ENCODE data around the gene HNRNPDL. TPM values are rescaled to one million over a fixed set of nuclear protein-coding genes. Genes with fewer than 3 reads are reported as not detected.

HNRNPDL gene
- total and polyA plus RNA-seq, 2 donors (not counting 1 experiment from before 2014, with no cell fraction given) = 296 to 370 TPM

DNA sequence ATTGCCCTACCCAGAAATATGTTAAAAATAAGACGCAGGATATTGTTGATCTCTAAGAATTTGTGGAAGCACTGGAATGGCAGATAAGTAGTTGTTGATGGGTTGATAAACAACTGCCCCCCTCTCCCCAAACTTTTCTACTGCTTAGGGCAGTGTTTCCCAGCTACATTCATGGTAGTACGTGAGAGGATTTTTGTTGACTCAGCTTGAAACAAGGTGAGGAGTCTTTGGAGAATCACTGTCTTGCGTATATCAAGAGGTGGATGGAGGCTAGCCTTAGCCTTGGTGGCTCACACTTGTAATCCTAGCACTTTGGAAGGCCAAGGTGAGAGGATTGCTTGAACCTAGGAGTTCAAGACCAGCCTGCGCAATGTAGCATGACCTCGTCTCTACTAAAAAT lies 5.9 kb upstream of the HNRNPDL start:
- H3K27me3 Mint-ChIP-seq = no peaks in the 10 kb centered on the region
- ATAC-seq (ENCODE audit: low read depth) (no peak), DNase-seq (no peak)
- ChIA-PET POLR2A (no interaction called here), CTCF (no interaction called here)
- intact Hi-C loops (cut with micrococcal nuclease) = no loop called here
- H3K27ac Mint-ChIP-seq = no peak overlapping the region
- peaks cover 59% of the 10 kb centered on the region for H3K4me1 Mint-ChIP-seq
- Histone ChIP-seq H3K27ac (ENCODE audit: low read length in 2 of 2) (no peak overlapping the region), H2AFZ (ENCODE audit: insufficient read depth, low read depth, low read length, poor library complexity, severe bottlenecking) (no peak overlapping the region), H3K9ac (ENCODE audit: low read length) (no peak overlapping the region), H3K4me1 (ENCODE audit: control insufficient read depth in 2 of 2, insufficient read depth in 2 of 2, low read length in 2 of 2) (peaks cover 5 to 14% of the 10 kb centered on the region in 2 donors), H3K4me2 (replicated peaks; ENCODE audit: low read depth, low read length, poor library complexity, severe bottlenecking) (no peak overlapping the region), H3K9me3 (ENCODE audit: control extremely low read depth in 1 of 3, control insufficient read depth in 2 of 3, insufficient read depth in 1 of 3, low read length in 2 of 3) (no peaks in the 10 kb centered on the region), H3K36me3 (replicated peaks in 1 of 2; ENCODE audit: control extremely low read depth in 1 of 2, control insufficient read depth in 1 of 2, extremely low read depth in 1 of 2, insufficient read depth in 2 of 2, low read length in 1 of 2) (peaks cover 0 to 15% of the 10 kb centered on the region in 2 experiments), H3K79me2 (ENCODE audit: control insufficient read depth, insufficient read depth, low read length) (peaks cover 99% of the 10 kb centered on the region), H3K27me3 (replicated peaks in 1 of 4; ENCODE audit: control extremely low read depth in 1 of 4, control insufficient read depth in 3 of 4, insufficient read depth in 4 of 4, low read length in 3 of 4) (no peaks in the 10 kb centered on the region), H4K20me1 (ENCODE audit: control insufficient read depth, insufficient read depth, low read length, poor library complexity, severe bottlenecking) (peaks cover 56% of the 10 kb centered on the region), H3K4me3 (ENCODE audit: control extremely low read depth in 1 of 5, extremely low read depth in 1 of 5, insufficient read depth in 1 of 5, low read depth in 2 of 5, low read length in 4 of 5) (no peak overlapping the region)
- no peak for TF ChIP-seq EZH2 (IDR thresholded peaks at IDR 0.05; ENCODE audit: borderline replicate concordance, insufficient read depth, low read depth, low read length, poor library complexity, severe bottlenecking)
- TF ChIP-seq, protein P1, sequence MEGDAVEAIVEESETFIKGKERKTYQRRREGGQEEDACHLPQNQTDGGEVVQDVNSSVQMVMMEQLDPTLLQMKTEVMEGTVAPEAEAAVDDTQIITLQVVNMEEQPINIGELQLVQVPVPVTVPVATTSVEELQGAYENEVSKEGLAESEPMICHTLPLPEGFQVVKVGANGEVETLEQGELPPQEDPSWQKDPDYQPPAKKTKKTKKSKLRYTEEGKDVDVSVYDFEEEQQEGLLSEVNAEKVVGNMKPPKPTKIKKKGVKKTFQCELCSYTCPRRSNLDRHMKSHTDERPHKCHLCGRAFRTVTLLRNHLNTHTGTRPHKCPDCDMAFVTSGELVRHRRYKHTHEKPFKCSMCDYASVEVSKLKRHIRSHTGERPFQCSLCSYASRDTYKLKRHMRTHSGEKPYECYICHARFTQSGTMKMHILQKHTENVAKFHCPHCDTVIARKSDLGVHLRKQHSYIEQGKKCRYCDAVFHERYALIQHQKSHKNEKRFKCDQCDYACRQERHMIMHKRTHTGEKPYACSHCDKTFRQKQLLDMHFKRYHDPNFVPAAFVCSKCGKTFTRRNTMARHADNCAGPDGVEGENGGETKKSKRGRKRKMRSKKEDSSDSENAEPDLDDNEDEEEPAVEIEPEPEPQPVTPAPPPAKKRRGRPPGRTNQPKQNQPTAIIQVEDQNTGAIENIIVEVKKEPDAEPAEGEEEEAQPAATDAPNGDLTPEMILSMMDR (IDR thresholded peaks at IDR 0.05) = no peak
- no peaks in the 10 kb centered on the region for H3K9me3 Mint-ChIP-seq (ENCODE audit: insufficient read depth)
- WGBS (ENCODE audit: insufficient coverage) = 92% methylated on average over 2 of the region's 5 CpGs
- H3K4me3 Mint-ChIP-seq = no peak overlapping the region

DNA sequence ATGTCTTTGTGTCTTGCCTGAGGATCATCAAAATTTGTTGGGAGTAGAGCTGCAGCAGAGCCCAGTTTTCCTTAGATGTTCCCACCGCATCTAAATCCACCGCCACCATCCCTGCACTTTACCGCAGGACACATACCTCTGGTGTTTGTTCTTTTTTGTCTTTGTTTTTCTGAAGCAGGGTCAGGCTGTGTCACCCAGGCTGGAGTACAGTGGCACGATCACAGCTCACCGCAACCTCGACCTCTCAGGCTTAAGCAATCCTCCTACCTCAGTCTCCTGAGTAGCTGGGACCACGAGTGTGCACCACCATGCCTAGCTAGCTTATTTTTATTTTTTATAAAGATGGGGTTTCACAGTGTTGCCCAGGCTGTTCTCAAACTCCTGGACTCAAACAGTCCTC lies 4.7 kb upstream of the HNRNPDL start:
- H3K9me3 Mint-ChIP-seq (ENCODE audit: insufficient read depth) = no peaks in the 10 kb centered on the region
- H3K79me2 ChIP-seq (ENCODE audit: control insufficient read depth, insufficient read depth, low read length) = peaks cover 90% of the 10 kb centered on the region
- CTCF ChIA-PET = interaction anchor here (0.6 kb wide), 1 partner anchor 847 kb away, joined by 3 read pairs; no protein-coding TSS in a partner anchor
- H3K9ac ChIP-seq (ENCODE audit: low read length) = no peak overlapping the region
- no peak for DNase-seq
- H3K4me1 Mint-ChIP-seq = peaks cover 51% of the 10 kb centered on the region
- no peak overlapping the region for H3K4me3 ChIP-seq (ENCODE audit: control extremely low read depth in 1 of 5, extremely low read depth in 1 of 5, insufficient read depth in 1 of 5, low read depth in 2 of 5, low read length in 4 of 5)
- no peak overlapping the region for H3K4me2 ChIP-seq (replicated peaks; ENCODE audit: low read depth, low read length, poor library complexity, severe bottlenecking)
- no peaks in the 10 kb centered on the region for H3K9me3 ChIP-seq (ENCODE audit: control extremely low read depth in 1 of 3, control insufficient read depth in 2 of 3, insufficient read depth in 1 of 3, low read length in 2 of 3)
- TF ChIP-seq, protein P1 (IDR thresholded peaks at IDR 0.05) = no peak
- H3K27ac Mint-ChIP-seq = no peak overlapping the region
- H3K4me3 Mint-ChIP-seq = no peak overlapping the region
- ATAC-seq (ENCODE audit: low read depth) = no peak
- no peaks in the 10 kb centered on the region for H3K27me3 Mint-ChIP-seq
- no peaks in the 10 kb centered on the region for H3K27me3 ChIP-seq (replicated peaks in 1 of 4; ENCODE audit: control extremely low read depth in 1 of 4, control insufficient read depth in 3 of 4, insufficient read depth in 4 of 4, low read length in 3 of 4)
- intact Hi-C loops (cut with micrococcal nuclease) = no loop called here
- H2AFZ ChIP-seq (ENCODE audit: insufficient read depth, low read depth, low read length, poor library complexity, severe bottlenecking) = no peak overlapping the region
- POLR2A ChIA-PET = no interaction called here
- peaks cover 5 to 15% of the 10 kb centered on the region in 2 donors for H3K4me1 ChIP-seq (ENCODE audit: control insufficient read depth in 2 of 2, insufficient read depth in 2 of 2, low read length in 2 of 2)
- WGBS (ENCODE audit: insufficient coverage) = 100% methylated on average over 1 of the region's 7 CpGs
- H3K36me3 ChIP-seq (replicated peaks in 1 of 2; ENCODE audit: control extremely low read depth in 1 of 2, control insufficient read depth in 1 of 2, extremely low read depth in 1 of 2, insufficient read depth in 2 of 2, low read length in 1 of 2) = peaks cover 0 to 15% of the 10 kb centered on the region in 2 experiments
- peaks cover 50% of the 10 kb centered on the region for H4K20me1 ChIP-seq (ENCODE audit: control insufficient read depth, insufficient read depth, low read length, poor library complexity, severe bottlenecking)
- no peak overlapping the region for H3K27ac ChIP-seq (ENCODE audit: low read length in 2 of 2)

All from B cell (primary cell).